ENCODE measurements around the gene PAF1. TPM values are rescaled to one million over a fixed set of nuclear protein-coding genes. Genes with fewer than 3 reads are reported as not detected.

PAF1 gene
- polyA plus RNA-seq, 3 donors: 67.2 to 70.8 (median 68.1) TPM

DNA sequence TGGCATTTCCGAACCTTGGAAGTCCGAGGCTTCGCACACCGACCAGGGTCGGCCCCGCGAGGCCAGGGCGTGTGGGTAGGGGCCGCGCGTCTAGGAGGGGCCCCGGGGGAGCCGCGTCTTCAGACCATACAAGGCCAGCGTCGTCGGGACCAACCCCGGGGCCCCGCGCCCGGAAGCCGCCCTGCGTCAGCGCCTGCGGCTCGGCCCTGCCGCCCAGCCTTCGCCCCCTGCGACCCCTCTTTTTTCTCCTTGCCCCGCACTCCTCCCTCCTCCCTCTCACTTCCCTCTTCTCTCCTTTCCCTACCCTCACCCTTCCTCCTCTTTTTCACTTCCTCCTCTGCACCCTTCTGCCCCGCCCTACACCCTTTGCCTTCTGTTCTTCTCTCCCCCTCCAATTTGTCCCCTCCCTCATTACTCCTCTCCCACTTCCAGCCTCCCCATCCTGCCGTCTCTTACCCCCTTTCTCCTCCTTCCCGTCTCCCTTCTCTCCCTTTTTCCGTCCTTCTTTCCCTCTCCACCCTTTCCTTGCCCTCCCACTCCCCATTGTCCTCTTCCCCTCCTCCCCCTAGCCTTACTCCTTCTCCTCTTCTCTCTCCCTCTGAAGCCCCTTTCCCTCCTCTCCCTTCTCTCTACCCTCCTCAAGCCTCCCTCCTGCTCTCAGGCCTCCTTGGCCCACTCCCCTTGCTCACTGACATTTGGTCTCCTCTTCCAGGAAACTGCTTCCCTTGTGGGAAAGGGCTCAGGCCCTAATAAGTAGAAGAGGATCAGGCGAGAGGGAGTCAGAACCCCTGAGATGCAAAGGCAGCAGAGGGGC, 19.3 kb upstream of the PAF1 start:
- DNase-seq (ENCODE audit: extremely low read depth in 1 of 11, low read depth in 9 of 11, low spot score in 4 of 11): no peak

DNA sequence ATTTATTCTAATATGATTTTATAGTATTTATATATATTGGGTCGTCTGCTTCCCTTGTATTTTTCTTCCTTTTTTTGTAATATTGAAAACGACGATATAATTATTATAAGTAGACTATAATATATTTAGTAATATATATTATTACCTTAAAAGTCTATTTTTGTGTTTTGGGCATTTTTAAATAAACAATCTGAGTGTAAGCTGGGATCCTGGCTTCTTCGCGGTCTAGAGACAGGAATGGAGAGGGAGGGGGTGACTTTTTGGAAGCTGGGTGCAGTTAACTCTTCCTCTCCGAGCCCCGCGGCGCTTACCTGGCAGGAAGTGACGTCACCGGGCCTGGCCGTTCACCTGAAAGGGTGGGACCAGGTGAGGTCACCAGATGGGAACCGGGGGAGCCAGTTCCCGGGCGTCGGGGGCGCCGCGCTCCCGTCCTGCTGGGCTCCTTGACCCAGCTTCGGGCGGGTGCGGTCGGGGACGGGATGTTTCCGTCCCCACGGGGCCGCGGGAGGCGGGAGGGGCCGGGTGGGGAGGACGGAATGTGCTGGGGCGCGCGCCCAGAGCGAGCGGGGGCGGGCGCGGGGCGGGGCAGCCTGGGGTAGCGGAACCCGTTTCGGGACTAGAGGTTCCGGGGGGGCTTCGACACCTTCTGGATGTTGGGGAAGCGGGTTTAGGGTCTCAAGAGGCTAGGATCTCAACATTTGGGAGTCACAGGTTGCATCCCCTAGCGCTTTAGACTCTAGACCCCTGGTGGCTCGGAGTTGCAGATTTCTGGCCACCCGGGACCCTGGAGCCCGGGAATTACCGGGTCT, 18.5 kb upstream of the PAF1 start:
- DNase-seq (ENCODE audit: extremely low read depth in 1 of 11, low read depth in 9 of 11, low spot score in 4 of 11): peak in 3 of 11 donors; percentile 71 to 73 (median 73)

DNA sequence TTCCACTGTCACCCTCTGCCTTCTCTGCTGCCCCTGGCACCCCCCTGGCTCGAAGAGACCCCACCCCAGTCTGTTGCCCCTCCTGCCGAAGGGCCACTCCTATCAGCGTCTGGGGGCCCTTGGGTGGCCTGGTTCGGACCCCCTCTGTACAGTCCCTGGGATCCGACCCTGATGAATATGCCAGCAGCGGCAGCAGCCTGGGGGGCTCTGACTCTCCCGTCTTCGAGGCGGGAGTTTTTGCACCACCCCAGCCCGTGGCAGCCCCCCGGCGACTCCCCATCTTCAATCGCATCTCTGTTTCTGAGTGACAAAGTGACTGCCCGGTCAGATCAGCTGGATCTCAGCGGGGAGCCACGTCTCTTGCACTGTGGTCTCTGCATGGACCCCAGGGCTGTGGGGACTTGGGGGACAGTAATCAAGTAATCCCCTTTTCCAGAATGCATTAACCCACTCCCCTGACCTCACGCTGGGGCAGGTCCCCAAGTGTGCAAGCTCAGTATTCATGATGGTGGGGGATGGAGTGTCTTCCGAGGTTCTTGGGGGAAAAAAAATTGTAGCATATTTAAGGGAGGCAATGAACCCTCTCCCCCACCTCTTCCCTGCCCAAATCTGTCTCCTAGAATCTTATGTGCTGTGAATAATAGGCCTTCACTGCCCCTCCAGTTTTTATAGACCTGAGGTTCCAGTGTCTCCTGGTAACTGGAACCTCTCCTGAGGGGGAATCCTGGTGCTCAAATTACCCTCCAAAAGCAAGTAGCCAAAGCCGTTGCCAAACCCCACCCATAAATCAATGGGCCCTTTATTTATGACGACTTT, 17.7 kb upstream of the PAF1 start:
- DNase-seq (ENCODE audit: extremely low read depth in 1 of 11, low read depth in 9 of 11, low spot score in 4 of 11): no peak

DNA sequence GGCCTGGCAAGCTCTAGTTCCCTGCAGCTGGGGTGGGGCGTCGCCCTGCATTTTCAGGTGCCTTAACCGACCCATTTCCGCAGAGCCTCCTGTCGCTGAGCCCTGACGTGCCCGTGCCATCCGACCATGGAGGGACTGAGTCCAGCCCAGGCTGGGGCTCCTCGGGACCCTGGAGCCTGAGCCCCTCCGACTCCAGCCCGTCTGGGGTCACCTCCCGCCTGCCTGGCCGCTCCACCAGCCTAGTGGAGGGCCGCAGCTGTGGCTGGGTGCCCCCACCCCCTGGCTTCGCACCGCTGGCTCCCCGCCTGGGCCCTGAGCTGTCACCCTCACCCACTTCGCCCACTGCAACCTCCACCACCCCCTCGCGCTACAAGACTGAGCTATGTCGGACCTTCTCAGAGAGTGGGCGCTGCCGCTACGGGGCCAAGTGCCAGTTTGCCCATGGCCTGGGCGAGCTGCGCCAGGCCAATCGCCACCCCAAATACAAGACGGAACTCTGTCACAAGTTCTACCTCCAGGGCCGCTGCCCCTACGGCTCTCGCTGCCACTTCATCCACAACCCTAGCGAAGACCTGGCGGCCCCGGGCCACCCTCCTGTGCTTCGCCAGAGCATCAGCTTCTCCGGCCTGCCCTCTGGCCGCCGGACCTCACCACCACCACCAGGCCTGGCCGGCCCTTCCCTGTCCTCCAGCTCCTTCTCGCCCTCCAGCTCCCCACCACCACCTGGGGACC, 16.9 kb upstream of the PAF1 start:
- DNase-seq (ENCODE audit: extremely low read depth in 1 of 11, low read depth in 9 of 11, low spot score in 4 of 11): no peak

DNA sequence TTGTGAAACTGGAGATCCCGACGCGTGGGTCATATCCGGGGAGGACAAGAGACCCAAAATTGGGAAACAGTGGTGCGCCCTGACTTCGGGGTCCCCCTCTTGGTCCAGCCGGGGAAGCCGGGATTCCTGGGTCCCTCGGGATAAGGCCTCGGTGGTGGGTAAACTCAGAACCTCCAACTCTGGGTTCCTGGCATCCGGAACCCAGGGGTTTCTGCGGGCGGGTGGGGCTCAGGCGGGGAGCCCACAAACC, 16.4 kb upstream of the PAF1 start:
- no peak for DNase-seq (ENCODE audit: extremely low read depth in 1 of 11, low read depth in 9 of 11, low spot score in 4 of 11)

DNA sequence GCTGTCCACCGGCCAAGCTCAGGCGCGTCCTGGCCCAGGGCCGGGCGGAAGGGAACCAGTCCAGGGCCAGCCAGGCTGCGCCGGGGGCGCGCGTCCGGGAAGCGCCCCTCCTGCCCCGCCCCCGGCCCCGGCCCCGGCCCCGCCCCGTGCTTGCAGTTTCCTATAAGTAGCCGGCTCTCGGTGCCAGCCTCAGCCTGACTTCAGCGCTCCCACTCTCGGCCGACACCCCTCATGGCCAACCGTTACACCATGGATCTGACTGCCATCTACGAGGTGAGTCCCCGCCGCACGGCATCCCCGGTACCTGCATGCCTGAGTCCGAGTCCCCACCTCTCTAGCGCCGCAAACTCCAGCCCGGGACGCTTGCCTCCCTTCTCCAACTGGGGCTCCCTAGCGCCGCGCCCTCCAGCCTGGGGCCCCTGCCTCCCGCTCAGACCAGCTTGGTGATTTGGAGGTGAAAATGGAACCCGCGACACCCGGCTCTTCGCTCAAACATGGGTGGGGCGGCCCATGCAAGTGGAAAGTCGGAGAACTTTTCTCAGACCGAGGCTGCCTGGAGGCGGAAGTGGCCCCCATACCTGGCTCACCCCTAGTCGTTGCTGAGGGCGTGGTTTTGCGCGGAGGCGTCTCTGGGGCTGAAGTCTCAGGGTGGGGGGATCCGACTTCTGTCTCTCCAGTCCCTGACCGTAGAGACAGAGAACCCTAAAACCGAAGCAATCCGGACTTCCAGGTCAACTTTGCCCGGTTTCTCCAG, 15.9 kb upstream of the PAF1 start, which contains the start of gene ZFP36:
Gene ZFP36, plus strand, starts transcription at position 192 of the 754 bp plus-strand sequence. Its CDS starts 58 bp downstream, at position 250.
- DNase-seq (ENCODE audit: extremely low read depth in 1 of 11, low read depth in 9 of 11, low spot score in 4 of 11): peak in 6 of 11 donors; percentile 67 to 80 (median 73)

DNA sequence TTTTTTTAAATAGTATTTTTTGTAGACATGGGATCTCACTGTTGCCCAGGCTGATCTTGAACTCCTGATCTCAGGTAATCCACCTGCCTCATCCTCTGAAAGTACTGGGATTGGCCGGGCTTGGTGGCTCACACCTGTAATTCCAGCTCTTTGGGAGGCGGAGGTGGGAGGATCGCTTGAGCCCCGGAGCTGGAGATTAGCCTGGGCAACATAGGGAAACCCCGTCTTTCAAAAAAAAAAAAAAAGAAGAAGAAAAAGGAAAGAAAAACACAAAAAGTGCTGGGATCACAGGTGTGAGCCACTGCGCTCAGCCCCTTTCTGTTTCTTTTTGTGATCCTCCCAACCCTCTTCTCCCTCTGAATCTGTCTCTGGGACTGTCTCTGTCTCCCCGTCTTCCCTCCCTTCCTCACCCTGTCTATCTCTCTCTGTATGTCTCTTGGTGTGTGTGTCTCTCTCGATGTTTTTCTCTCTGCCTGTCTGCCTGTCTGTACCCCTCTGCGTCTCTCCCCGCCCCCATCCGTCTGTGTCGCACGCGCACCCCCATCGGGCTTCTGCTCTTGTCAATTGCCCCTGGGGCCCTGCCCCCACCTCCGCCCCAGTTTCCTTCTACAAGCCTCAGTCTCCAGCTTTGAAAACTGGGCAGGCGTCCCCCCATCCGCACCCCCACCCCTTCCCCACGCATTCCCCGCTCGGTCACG, 15.2 kb upstream of the PAF1 start:
- no peak for DNase-seq (ENCODE audit: extremely low read depth in 1 of 11, low read depth in 9 of 11, low spot score in 4 of 11)

DNA sequence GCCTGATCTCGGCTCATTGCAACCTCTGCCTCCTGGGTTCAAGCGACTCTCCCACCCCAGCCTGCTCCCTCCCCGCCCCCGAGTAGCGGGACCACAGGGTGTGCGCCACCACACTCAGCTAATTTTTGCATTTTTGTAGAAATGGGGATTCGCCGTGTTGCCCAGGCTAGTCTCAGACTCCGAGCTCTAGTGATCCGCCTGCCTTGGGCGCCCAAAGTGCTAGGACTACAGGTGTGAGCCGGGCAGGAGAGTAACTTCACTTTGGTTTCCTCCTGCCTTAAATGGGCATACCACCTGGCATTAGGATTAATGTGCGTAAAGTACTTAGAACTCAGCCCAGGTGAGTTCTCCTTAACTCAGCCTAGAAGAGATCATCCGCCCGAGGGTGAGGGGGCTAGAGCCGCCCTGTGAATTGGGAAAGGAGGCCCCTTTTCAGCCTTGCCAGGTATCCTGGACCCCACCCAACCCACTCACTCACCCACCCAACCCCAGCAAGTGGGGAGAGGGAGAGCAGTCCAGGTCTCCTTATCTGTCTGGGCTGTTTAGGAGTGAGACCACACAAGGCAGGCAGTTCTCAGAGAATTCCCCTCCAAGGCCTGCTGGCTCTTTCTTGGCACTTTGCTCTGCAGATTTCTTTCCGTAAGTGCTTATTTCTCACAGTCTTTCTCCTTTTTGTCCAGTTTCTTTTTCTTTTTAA, 14.5 kb upstream of the PAF1 start:
- DNase-seq (ENCODE audit: extremely low read depth in 1 of 11, low read depth in 9 of 11, low spot score in 4 of 11): no peak

DNA sequence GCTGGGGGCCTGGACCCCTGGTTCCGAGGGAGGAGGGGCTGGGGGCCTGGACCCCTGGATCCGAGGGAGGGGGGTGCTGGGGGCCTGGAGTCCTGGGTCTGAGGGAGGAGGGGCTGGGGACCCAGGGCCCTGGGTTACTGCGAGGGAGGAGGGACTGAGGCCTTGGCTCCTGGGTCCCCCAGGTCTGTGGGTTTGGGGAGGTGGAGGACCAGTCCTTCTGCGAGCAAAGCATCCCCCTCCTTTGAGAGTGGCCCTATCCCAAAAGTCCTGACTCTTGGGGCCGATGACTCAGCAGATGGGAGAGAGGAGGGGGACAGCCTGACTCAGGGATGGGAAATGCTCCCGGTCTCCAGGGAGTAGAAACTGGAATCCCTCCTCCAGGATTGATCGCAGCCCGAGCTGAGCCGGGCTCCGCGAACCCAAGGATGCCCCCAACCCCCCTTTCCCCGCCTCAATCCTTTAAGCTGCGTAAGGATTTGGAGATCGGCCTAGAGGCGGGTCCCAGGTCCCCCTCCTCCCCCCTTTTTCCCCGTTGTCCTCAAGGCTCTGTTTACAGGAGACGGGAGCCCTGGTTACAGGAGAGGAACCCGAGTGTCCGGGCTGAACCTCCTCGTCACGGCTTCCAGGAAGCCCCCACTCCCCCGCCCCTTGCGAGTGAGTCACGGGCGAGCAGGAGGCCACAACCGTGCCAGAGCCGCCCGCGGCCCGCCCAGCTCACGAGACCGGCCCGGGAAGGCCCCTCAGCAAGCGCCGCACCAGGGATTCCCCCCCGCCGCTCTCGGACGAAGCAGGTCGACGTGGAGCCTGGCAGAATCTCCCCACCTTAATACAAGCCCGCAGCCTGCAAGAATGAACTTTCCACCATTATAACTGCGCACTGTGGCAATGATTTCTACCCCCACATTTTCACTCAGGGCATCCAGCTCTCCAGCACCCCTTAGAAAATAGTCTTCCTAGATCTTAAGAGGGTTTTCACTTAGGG, 12.7 kb upstream of the PAF1 start:
- peak in 10 of 11 donors; percentile 63 to 89 (median 86) for DNase-seq (ENCODE audit: extremely low read depth in 1 of 11, low read depth in 9 of 11, low spot score in 4 of 11)

DNA sequence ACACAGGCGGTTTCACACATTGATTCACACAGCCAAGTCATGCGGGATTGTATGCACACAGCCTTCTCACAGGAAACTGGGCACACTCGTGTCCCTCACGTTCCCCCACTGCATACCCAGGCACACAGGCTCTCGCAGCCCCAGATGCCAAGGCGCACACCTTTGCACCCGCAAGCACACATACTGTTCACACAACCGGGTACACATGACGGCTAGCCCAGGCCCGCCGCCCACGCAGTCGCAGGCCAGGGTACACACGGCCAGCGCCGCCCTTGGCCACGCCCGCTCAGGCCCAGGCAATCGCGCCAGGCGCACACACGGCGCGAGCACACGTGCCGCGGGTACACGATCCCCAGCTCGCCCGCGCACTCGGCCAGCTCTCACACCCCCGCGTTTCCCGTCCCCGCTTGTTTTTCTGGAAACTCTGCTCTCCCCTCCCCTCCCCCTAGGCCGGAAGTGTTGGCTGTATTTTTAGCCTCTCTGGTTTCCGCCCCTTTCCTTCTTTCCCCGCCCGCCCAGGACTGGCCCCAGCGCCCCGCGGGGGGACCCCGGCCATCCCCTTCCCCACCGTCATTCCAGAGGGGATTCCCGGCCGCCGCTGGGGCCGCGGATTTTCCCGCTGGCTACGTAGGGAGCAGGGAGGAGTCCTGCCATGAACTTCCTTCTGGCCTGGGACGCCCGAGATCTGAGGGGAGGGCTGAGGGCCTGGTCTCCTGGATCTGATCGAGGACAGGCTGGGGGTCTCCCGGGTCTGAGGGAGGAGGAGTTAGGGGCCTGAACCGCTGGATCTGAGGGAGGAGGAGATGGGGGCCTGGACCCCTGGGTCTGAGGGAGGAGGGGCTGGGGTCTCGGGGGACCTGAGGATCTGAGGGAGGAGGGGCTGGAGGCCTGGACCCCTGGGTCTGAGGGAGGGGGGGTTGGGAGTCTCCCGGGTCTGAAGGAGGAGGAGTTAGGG, 11.7 kb upstream of the PAF1 start:
- DNase-seq (ENCODE audit: extremely low read depth in 1 of 11, low read depth in 9 of 11, low spot score in 4 of 11): peak in 10 of 11 donors; percentile 78 to 92 (median 88)

DNA sequence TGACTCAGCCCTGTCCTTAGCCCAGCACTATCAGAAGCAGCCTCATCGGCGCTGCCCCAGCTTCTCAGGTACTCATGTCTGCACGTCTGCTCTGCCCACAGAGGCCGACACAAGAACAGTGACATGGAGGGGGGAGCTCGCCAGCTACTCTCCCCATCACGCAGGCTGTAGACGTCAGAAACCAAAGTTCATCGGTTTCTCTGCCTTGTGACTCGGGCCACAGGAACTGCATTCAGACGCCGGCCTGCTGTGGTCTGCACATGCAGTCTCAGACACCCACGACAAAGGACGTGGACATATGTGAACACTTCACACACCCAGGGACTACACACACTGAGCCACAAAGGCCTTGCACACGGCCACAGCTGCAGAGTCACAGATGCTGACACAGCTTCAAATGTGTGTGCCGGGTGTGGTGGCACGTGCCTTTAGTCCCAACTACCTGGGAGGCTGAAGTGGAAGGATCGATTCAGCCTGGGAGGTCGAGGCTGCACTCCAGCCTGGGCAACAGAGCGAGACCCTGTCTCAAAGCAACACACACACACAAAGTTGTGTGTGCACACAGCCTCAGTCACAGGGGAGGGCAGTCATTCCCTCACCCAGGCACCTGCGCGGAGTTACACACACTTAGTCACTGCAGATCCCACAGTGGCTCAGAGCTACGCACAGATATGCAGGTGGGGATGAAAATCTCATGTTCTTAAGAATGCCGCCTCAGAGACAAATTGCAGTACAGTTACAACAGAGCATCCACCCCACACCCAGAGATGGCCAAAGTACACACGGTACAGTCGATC, 10.8 kb upstream of the PAF1 start:
- DNase-seq (ENCODE audit: extremely low read depth in 1 of 11, low read depth in 9 of 11, low spot score in 4 of 11): no peak

DNA sequence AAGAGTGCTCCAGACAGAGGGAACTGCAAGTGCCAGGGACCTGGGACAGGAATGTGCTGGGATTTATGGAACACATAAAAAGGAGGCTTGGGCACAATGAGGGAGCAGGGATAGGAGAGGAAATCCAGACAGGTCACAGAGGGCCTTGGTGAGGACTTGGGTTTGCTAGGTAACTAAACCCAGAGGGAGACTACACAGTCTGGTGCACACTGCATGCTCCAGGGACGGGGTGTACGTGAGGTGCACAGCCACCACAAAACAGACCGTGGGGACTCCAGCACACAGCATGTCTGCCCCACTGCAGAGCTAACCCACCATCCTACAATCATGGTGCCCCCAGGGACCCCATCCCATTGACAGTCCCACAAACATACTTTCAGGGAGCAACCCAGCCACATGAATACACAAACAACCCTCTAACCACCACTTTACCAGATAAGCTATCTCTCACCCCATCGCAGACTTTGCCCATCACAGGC, 10.2 kb upstream of the PAF1 start:
- no peak for DNase-seq (ENCODE audit: extremely low read depth in 1 of 11, low read depth in 9 of 11, low spot score in 4 of 11)

DNA sequence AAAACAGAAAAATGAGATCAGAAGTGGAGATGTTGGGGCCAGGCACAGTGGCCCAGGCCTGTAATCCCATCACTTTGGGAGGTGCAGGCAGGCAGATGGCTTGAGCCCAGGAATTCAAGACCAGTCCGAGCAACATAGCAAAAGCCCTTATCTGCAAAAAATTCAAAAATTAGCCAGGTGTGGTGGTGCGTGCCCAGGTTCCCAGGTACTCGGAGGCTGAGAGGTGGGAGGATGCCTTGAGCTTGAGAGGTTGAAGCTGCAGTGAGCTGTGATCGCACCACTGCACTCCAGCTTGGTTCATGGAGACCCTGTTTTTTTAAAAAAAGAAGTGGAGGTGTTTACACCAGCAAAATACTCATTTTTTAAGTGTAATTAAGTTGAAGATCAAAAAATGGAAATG, 9.2 kb upstream of the PAF1 start:
- no peak for DNase-seq (ENCODE audit: extremely low read depth in 1 of 11, low read depth in 9 of 11, low spot score in 4 of 11)

DNA sequence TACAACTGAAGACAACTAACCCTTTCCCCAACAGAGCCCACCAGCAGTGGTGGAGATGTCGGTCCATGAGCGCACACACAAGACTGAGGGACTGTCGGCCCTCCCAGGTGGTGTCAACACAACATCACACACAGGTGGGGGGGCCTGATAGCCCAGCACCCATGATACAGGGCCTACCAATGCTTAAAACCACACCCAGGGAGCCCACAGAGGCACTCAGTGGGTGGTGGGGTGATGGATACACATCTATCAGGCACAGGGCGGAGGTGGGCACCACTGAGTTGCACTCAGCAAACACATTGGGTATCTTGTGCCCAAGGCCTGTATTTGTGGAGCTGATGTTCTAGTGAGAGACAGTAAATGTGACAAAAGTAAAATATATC, 8.8 kb upstream of the PAF1 start:
- no peak for DNase-seq (ENCODE audit: extremely low read depth in 1 of 11, low read depth in 9 of 11, low spot score in 4 of 11)

Data from renal cortex interstitium (tissue), 11 donors.